Renal cortical epithelial cell (primary cell): ENCODE data around the gene OTOS. TPM values are rescaled to one million over a fixed set of nuclear protein-coding genes. Genes with fewer than 3 reads are reported as not detected.
A peak's percentile ranks its signal among the peaks of the same experiment; 100 is the strongest.

ENCODE experiments used
- DNase-seq: peaks from one replicate; pipeline ENCODE4 v3.0.0-alpha.2; 2011; ENCODE audit warnings: low read depth
- total RNA-seq: library from RNA; depleted of rRNA; stranded (reverse); fragments of >200 nt; gene quantifications from 2 replicates; pipeline ENCODE4 v1.2.3, GENCODE V29; 2014

Gene OTOS
- total RNA-seq, 1 donor from 2014 or later = not detected

- no peak for DNase-seq
These were observed 11.1 kb upstream of the OTOS start for GRCh38 chr2:240151477-240152031.

GRCh38 chr2:240149943-240150784, 9.7 kb upstream of the OTOS start:
- peak; percentile 12 for DNase-seq

GRCh38 chr2:240147911-240148587, 7.6 kb upstream of the OTOS start:
- DNase-seq = no peak

GRCh38 chr2:240147382-240147781, 6.9 kb upstream of the OTOS start:
- no peak for DNase-seq

- no peak for DNase-seq
These were observed 6.3 kb upstream of the OTOS start for GRCh38 chr2:240146627-240147278.

GRCh38 chr2:240146141-240146561, 5.7 kb upstream of the OTOS start:
- DNase-seq = no peak

GRCh38 chr2:240145461-240145860, 5.0 kb upstream of the OTOS start:
- DNase-seq = no peak

GRCh38 chr2:240144649-240145261, 4.3 kb upstream of the OTOS start:
- DNase-seq = no peak

GRCh38 chr2:240143801-240144648, 3.6 kb upstream of the OTOS start:
- DNase-seq = peak; percentile 9

- no peak for DNase-seq
These were observed 2.8 kb upstream of the OTOS start for GRCh38 chr2:240143276-240143675.

- DNase-seq = no peak
These were observed 2.4 kb upstream of the OTOS start for GRCh38 chr2:240142859-240143258.

GRCh38 chr2:240142256-240142775, 1.9 kb upstream of the OTOS start:
- DNase-seq = no peak

GRCh38 chr2:240141736-240142135, 1.3 kb upstream of the OTOS start:
- DNase-seq = no peak

- no peak for DNase-seq
These were observed 462 bp upstream of the OTOS start for GRCh38 chr2:240140920-240141319.

GRCh38 chr2:240139666-240140393, 628 bp downstream of the OTOS start:
- no peak for DNase-seq

- no peak for DNase-seq
These were observed 1.4 kb downstream of the OTOS start for GRCh38 chr2:240139011-240139441.

GRCh38 chr2:240138254-240138984, 2.0 kb downstream of the OTOS start:
- DNase-seq = no peak

- no peak for DNase-seq
These were observed 2.7 kb downstream of the OTOS start for GRCh38 chr2:240137596-240138253.
